ENCODE data around the gene BRWD1. TPM values are rescaled to one million over a fixed set of nuclear protein-coding genes. Genes with fewer than 3 reads are reported as not detected.

BRWD1 gene
- total and polyA plus RNA-seq, 2 of the 13 experiments (the other 11 are each of a cell fraction or from before 2014, with no cell fraction given): 13.9 to 28.0 TPM

DNA sequence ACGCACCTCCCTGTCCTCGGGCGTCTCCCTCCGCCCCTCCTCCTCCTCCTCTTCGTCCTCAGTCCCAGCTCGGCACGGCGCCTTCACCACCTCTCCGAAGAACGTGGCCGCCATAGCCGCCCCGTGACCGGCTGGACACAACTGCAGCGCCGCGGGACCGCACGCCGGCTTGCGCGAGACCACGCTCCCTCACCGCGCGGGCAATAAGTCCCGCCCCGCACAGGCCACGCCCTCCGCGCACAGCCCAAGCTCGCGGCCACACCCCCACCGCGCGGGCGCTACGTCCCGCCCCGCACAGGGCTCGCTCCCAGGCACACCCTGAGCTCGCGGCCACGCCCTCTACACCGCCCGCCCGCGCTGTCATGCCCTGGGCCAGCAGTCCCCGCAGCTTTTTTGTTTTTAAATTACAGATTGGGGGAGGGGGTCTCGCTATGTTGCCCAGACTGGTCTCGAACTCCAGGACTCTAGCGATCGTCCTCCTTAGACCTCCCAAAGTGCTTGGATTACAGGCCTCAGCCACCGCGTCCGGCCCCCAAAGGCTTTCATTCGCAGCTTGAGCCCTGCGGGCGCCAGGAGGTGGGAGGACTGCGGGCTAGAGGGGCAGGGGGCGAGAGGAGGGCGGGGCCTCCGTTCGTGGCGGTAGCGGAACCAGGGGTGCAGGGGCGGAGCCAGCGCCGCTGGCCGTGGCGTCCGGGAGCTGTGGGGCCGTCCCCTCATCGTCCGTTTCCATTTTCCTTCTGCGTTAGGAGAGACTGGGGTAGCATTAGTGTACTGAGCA lies 130.0 kb downstream of the BRWD1 start, which contains the start of gene PSMG1 (continued):
- TF ChIP-seq, protein P1, sequence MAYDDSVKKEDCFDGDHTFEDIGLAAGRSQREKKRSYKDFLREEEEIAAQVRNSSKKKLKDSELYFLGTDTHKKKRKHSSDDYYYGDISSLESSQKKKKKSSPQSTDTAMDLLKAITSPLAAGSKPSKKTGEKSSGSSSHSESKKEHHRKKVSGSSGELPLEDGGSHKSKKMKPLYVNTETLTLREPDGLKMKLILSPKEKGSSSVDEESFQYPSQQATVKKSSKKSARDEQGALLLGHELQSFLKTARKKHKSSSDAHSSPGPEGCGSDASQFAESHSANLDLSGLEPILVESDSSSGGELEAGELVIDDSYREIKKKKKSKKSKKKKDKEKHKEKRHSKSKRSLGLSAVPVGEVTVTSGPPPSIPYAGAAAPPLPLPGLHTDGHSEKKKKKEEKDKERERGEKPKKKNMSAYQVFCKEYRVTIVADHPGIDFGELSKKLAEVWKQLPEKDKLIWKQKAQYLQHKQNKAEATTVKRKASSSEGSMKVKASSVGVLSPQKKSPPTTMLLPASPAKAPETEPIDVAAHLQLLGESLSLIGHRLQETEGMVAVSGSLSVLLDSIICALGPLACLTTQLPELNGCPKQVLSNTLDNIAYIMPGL (CRISPR knock-in tag; IDR thresholded peaks at IDR 0.05; ENCODE audit: borderline replicate concordance in 1 of 2, low read depth in 1 of 2): peak; percentile 85 to 87
- no peak for TF ChIP-seq ZNF557 (CRISPR knock-in tag; IDR thresholded peaks at IDR 0.05)
- TF ChIP-seq, protein P2, sequence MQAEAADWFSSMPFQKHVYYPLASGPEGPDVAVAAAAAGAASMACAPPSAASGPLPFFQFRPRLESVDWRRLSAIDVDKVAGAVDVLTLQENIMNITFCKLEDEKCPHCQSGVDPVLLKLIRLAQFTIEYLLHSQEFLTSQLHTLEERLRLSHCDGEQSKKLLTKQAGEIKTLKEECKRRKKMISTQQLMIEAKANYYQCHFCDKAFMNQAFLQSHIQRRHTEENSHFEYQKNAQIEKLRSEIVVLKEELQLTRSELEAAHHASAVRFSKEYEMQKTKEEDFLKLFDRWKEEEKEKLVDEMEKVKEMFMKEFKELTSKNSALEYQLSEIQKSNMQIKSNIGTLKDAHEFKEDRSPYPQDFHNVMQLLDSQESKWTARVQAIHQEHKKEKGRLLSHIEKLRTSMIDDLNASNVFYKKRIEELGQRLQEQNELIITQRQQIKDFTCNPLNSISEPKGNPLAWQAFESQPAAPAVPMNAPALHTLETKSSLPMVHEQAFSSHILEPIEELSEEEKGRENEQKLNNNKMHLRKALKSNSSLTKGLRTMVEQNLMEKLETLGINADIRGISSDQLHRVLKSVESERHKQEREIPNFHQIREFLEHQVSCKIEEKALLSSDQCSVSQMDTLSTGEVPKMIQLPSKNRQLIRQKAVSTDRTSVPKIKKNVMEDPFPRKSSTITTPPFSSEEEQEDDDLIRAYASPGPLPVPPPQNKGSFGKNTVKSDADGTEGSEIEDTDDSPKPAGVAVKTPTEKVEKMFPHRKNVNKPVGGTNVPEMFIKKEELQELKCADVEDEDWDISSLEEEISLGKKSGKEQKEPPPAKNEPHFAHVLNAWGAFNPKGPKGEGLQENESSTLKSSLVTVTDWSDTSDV (CRISPR knock-in tag; IDR thresholded peaks at IDR 0.05): no peak; the same call in 1 of the 2 replicates
- no peak for TF ChIP-seq ZNF674 (CRISPR knock-in tag; IDR thresholded peaks at IDR 0.05; ENCODE audit: low read depth)
- TF ChIP-seq MZF1 (CRISPR knock-in tag; IDR thresholded peaks at IDR 0.05; ENCODE audit: borderline replicate concordance): no peak
- TF ChIP-seq, protein P3, sequence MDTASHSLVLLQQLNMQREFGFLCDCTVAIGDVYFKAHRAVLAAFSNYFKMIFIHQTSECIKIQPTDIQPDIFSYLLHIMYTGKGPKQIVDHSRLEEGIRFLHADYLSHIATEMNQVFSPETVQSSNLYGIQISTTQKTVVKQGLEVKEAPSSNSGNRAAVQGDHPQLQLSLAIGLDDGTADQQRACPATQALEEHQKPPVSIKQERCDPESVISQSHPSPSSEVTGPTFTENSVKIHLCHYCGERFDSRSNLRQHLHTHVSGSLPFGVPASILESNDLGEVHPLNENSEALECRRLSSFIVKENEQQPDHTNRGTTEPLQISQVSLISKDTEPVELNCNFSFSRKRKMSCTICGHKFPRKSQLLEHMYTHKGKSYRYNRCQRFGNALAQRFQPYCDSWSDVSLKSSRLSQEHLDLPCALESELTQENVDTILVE (CRISPR knock-in tag; IDR thresholded peaks at IDR 0.05): peak; percentile 76; the same call in 1 of the 2 replicates
- TF ChIP-seq, protein P4, sequence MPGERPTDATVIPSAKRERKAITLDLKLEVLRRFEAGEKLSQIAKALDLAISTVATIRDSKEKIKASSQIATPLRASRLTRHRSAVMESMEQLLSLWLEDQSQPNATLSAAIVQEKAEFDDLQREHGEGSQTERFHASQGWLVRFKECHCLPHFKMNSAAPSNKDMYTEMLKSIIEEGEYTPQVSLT (CRISPR knock-in tag; IDR thresholded peaks at IDR 0.05; ENCODE audit: borderline replicate concordance, low read depth): no peak; the same call in 1 of the 2 replicates
- TF ChIP-seq ZBTB42 (CRISPR knock-in tag; IDR thresholded peaks at IDR 0.05): 0 out of 2 replicates have a peak, but pooled peaks have one; percentile 45
- peak; percentile 78; the same call in 1 of the 2 replicates for TF ChIP-seq ZNF878 (CRISPR knock-in tag; IDR thresholded peaks at IDR 0.05)
- TF ChIP-seq ASH2L (IDR thresholded peaks at IDR 0.05; ENCODE audit: insufficient read length, low read depth, low read length): peak; percentile 81
- TF ChIP-seq MED13 (CRISPR knock-in tag; IDR thresholded peaks at IDR 0.05): peak; percentile 76
- peak; percentile 80; the same call in 1 of the 2 replicates for TF ChIP-seq MEIS2 (CRISPR knock-in tag; IDR thresholded peaks at IDR 0.05)
- no peak for TF ChIP-seq SETDB1 (CRISPR knock-in tag; IDR thresholded peaks at IDR 0.05; ENCODE audit: borderline replicate concordance)
- TF ChIP-seq ZNF660 (CRISPR knock-in tag; IDR thresholded peaks at IDR 0.05; ENCODE audit: borderline replicate concordance, low read depth): no peak
- TF ChIP-seq, protein P5, sequence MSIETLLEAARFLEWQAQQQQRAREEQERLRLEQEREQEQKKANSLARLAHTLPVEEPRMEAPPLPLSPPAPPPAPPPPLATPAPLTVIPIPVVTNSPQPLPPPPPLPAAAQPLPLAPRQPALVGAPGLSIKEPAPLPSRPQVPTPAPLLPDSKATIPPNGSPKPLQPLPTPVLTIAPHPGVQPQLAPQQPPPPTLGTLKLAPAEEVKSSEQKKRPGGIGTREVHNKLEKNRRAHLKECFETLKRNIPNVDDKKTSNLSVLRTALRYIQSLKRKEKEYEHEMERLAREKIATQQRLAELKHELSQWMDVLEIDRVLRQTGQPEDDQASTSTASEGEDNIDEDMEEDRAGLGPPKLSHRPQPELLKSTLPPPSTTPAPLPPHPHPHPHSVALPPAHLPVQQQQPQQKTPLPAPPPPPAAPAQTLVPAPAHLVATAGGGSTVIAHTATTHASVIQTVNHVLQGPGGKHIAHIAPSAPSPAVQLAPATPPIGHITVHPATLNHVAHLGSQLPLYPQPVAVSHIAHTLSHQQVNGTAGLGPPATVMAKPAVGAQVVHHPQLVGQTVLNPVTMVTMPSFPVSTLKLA (IDR thresholded peaks at IDR 0.05): peak; percentile 63
- no peak; the same call in 1 of the 2 replicates for TF ChIP-seq ZSCAN21 (CRISPR knock-in tag; IDR thresholded peaks at IDR 0.05; ENCODE audit: borderline replicate concordance)
- TF ChIP-seq, protein P6, sequence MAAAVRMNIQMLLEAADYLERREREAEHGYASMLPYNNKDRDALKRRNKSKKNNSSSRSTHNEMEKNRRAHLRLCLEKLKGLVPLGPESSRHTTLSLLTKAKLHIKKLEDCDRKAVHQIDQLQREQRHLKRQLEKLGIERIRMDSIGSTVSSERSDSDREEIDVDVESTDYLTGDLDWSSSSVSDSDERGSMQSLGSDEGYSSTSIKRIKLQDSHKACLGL (CRISPR knock-in tag; IDR thresholded peaks at IDR 0.05): no peak; the same call in 1 of the 2 replicates
- 0 out of 2 replicates have a peak, but pooled peaks have one; percentile 45 for TF ChIP-seq ZC3H4 (CRISPR knock-in tag; IDR thresholded peaks at IDR 0.05; ENCODE audit: borderline replicate concordance)
- peak; percentile 21; the same call in 1 of the 2 replicates for TF ChIP-seq KDM1A (CRISPR knock-in tag; IDR thresholded peaks at IDR 0.05)
